Pancreas (tissue), 10 donors: ENCODE data around the gene LIF. TPM values are rescaled to one million over a fixed set of nuclear protein-coding genes. Genes with fewer than 3 reads are reported as not detected.
"Not testable (repeated sequence)": the region's sequence is repeated elsewhere in the genome, so short reads cannot be mapped to it uniquely, and the experiment has no call there.

Experiments
- ATAC-seq, 4 donors: fragments of 200-7000 bp; cut with Tn5 transposase; one replicate each; pipeline versions ENCODE4 v1.8.0 to v1.9.1; 2020; ENCODE audit warnings: mild to moderate bottlenecking in 4 of 4, moderate library complexity in 4 of 4
- DNase-seq, 6 donors: peaks; one replicate each; pipeline ENCODE4 v3.0.0-alpha.2; 2020
- FAIRE-seq: peaks from 2 replicates; lab custom pipeline; 2012; peaks lifted over from hg19 to GRCh38; lab: Jason Lieb, UNC
- H3K27ac ChIP-seq, 4 donors: fragments of 200-600 bp; sonication (generic); 1 replicate in 3 of 4; 2 replicates in 1 of 4; pipeline versions ENCODE4 v1.5.0 to v1.8.0; 2020
- H3K27me3 ChIP-seq, 4 donors: fragments of 200-600 bp; one replicate each; pipeline ENCODE4 v1.8.0; 2021
- H3K36me3 ChIP-seq, 3 donors: fragments of 200-600 bp; sonication (generic) in 1 of 3; one replicate each; pipeline versions ENCODE4 v1.5.0 to v1.8.0; 2020 to 2021
- H3K4me1 ChIP-seq, 3 donors: fragments of 200-600 bp; one replicate each; pipeline ENCODE4 v1.8.0; 2021
- H3K4me3 ChIP-seq, 4 donors: fragments of 200-600 bp; sonication (generic) in 2 of 4; one replicate each; pipeline versions ENCODE4 v1.5.0 to v1.8.0; 2020 to 2021
- H3K9me3 ChIP-seq, 4 donors: fragments of 200-600 bp; one replicate each; pipeline ENCODE4 v1.8.0; 2021
- WGBS, 2 donors: extraction: QIAGEN DNeasy Blood & Tissue Kit; methylation state at CpG; one replicate each; pipeline ENCODE4 v1.1.7; 2013; 5-methylcytosine and 5-hydroxymethylcytosine counted together
- intact Hi-C, 3 donors: fragments of 100-400 bp; cut with DNase I; formaldehyde crosslinking; loops; one replicate each; pipeline versions ENCODE4 v1.11.1 to v1.14.2; 2022
- polyA plus RNA-seq, 2 donors: library from polyadenylated mRNA; stranded (reverse); fragments of 200-250 nt; gene quantifications; one replicate each; pipeline ENCODE4 v1.2.3, GENCODE V29; 2013
- total RNA-seq, 6 donors: library from RNA; stranded (reverse); fragmentation: NEBNext Ultra II Directional in 4 of 6; extraction: Animal tissue kit (Norgen Biotek cat#: 25700) in 4 of 6; gene quantifications; one replicate each; pipeline versions ENCODE4 v1.2.1 to v1.2.4, GENCODE V29; 2021 to 2023
- TF ChIP-seq, protein P1 (sequence below), 4 donors: fragments of 200-600 bp; sonication (generic) in 3 of 4; IDR thresholded peaks; one replicate each; pipeline versions ENCODE4 v1.5.0 to v1.8.0; 2021; ENCODE audit warnings: antibody characterized with exemption in 4 of 4
- donor health status: healthy with polysubstance abuse.
- donor health status: DM: no; HTN: no; CAD: no; lungs with moderate emphysema.
- donor health status: DM: no; HTN: no; CAD: no.
- donor health status: control.
- donor health status: control.
- donor health status: Bipolar disorder and iron deficiency.
- donor health status: DM: yes; HTN: yes; CAD: no.
- donor health status: DM: no; HTN: no; CAD: no.
- donor health status: DM: no; HTN: no; CAD: no.
- donor health status: DM: yes; HTN: yes; CAD: no.

Gene LIF
- total and polyA plus RNA-seq, 8 donors, result 0.32 to 5.8 (median 2.3) TPM

DNA sequence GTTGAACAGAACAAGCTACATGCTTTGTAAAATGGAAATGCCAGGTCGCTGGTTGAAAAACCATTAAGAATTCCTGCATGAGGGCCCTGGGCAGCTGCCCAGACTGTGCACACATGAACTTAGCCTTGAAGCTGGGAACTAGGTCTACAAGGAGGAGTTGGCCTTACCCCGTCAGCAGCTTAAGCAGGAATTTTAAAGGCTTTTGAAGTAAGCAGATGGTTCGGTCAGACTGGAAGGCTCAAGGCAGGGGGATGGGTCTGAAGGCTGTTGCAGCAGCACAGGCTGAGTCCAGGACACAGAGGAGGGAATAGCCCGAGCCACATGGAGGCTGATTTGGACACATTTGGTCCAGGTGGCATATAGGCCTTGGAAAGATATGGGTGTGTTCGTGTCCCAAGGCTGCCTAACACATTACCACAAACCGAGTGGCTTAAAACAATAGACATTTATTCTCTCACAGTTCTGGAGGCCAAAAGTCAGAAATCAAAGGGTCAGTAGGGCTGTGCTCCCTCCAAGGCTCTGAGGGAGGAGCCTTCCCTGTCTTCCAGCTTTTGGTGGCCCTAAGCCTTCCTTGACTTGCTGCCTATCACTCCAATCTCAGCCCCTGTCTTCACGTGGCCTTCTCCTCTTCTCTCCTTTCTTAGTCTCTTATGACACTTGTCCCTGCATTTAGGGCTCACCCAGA, 11.6 kb downstream of the LIF start:
- H3K36me3 ChIP-seq, result no peaks in the 10 kb centered on the region
- no peaks in the 10 kb centered on the region for H3K9me3 ChIP-seq
- ATAC-seq (peak; percentile 72 to 88 (median 79)), FAIRE-seq (no peak), DNase-seq (peak in 2 of 6 donors; percentile 44 to 59)
- H3K27ac ChIP-seq, result peak overlapping the region in 2 of 4 donors; percentile 44 to 62
- H3K4me1 ChIP-seq, result peaks cover 7 to 9% (median 9%) of the 10 kb centered on the region in 3 donors
- H3K27me3 ChIP-seq, result no peaks in the 10 kb centered on the region
- intact Hi-C loops, result no loop called here
- WGBS, 2 donors, result 16 to 22% methylated on average over 7 of the region's 7 CpGs
- H3K4me3 ChIP-seq, result no peak overlapping the region
- TF ChIP-seq, protein P1, sequence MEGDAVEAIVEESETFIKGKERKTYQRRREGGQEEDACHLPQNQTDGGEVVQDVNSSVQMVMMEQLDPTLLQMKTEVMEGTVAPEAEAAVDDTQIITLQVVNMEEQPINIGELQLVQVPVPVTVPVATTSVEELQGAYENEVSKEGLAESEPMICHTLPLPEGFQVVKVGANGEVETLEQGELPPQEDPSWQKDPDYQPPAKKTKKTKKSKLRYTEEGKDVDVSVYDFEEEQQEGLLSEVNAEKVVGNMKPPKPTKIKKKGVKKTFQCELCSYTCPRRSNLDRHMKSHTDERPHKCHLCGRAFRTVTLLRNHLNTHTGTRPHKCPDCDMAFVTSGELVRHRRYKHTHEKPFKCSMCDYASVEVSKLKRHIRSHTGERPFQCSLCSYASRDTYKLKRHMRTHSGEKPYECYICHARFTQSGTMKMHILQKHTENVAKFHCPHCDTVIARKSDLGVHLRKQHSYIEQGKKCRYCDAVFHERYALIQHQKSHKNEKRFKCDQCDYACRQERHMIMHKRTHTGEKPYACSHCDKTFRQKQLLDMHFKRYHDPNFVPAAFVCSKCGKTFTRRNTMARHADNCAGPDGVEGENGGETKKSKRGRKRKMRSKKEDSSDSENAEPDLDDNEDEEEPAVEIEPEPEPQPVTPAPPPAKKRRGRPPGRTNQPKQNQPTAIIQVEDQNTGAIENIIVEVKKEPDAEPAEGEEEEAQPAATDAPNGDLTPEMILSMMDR (IDR thresholded peaks at IDR 0.05), result no peak

DNA sequence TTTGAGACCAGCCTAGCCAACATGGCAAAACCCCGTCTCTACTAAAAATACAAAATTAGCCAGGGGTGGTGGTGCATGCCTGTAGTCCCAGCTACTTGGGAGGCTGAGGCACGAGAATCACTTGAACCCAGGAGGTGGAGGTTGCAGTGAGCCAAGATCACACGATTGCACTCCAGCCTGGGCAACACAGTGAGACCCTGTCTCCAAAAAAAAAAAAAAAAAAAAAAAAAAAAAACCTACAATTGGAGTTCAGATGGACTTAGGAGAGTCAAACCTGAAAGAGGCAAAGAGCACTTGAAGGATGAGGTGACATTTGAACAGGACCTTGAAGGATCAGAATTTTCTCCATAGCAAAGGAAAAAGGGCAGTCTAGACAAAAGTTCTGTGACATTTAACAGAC, 12.2 kb downstream of the LIF start:
- FAIRE-seq, DNase-seq, H3K4me3 ChIP-seq, intact Hi-C loops, H3K9me3 ChIP-seq, H3K36me3 ChIP-seq, H3K27me3 ChIP-seq, H3K4me1 ChIP-seq, ATAC-seq: not testable (repeated sequence)
- WGBS, 2 donors, result 90 to 97% methylated on average over 3 of the region's 3 CpGs
- H3K27ac ChIP-seq, result peak overlapping the region in 1 of 4 donors; percentile 62

DNA sequence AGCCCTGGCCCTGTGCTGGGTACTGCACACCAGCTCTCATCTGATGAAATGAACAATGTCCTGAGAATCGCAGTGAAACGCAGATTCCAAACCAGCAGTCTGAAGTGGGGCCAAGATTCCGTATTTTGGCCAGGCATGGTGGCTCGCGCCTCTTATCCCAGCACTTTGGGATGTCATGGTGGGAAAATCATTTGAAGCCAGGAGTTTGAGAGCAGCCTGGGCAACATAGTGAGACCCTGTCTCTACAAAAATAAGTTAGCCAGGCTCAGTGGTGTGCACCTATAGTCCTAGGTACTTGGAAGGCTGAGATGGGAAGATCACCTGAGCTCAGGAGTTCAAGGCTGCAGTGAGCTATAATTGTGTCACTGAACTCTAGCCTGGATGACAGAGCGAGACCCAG, 13.0 kb downstream of the LIF start:
- H3K4me1 ChIP-seq, result peaks cover 7 to 9% (median 9%) of the 10 kb centered on the region in 3 donors
- no peak overlapping the region for H3K4me3 ChIP-seq
- 96% methylated on average over 6 of the region's 6 CpGs for WGBS, 2 donors
- TF ChIP-seq, protein P1 (IDR thresholded peaks at IDR 0.05), result no peak
- H3K27me3 ChIP-seq, result no peaks in the 10 kb centered on the region
- no peak overlapping the region for H3K27ac ChIP-seq
- no peak for DNase-seq
- no peak for ATAC-seq
- intact Hi-C loops, result no loop called here
- no peak for FAIRE-seq
- H3K36me3 ChIP-seq, result no peaks in the 10 kb centered on the region
- no peaks in the 10 kb centered on the region for H3K9me3 ChIP-seq

DNA sequence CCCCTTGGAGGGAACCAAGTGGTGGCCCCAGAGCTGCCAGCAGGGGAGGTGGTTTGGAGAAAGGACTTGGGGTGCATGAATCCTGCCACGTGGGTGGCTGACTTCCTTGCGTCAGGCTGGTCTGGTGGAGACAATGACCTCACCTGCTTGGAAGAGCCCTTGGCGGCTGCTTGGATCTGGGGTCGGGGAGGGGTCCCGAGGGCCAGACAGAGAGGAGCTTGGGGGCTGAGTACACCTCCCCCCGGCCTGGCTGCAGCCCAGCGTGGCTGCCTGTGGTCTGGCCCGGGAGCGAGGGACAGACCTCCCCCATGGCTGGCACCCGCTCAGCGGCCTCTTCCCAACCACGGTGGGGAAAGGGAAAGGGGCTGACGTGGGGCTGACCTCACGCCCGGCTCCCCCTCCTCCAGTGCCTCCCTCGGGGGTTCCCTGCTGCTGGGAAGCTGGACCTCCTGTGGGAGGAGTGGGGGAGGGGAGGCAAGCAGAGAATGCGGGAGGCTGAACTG, 13.8 kb downstream of the LIF start:
- H3K27ac ChIP-seq, result no peak overlapping the region
- no peaks in the 10 kb centered on the region for H3K27me3 ChIP-seq
- H3K9me3 ChIP-seq, result no peaks in the 10 kb centered on the region
- DNase-seq (no peak), ATAC-seq (no peak), FAIRE-seq (no peak)
- TF ChIP-seq, protein P1 (IDR thresholded peaks at IDR 0.05), result no peak
- no peaks in the 10 kb centered on the region for H3K36me3 ChIP-seq
- H3K4me1 ChIP-seq, result peaks cover 7 to 9% (median 9%) of the 10 kb centered on the region in 3 donors
- WGBS, 2 donors, result 36 to 42% methylated on average over 11 to 17 of the region's 17 CpGs
- H3K4me3 ChIP-seq, result no peak overlapping the region
- intact Hi-C loops, result no loop called here

DNA sequence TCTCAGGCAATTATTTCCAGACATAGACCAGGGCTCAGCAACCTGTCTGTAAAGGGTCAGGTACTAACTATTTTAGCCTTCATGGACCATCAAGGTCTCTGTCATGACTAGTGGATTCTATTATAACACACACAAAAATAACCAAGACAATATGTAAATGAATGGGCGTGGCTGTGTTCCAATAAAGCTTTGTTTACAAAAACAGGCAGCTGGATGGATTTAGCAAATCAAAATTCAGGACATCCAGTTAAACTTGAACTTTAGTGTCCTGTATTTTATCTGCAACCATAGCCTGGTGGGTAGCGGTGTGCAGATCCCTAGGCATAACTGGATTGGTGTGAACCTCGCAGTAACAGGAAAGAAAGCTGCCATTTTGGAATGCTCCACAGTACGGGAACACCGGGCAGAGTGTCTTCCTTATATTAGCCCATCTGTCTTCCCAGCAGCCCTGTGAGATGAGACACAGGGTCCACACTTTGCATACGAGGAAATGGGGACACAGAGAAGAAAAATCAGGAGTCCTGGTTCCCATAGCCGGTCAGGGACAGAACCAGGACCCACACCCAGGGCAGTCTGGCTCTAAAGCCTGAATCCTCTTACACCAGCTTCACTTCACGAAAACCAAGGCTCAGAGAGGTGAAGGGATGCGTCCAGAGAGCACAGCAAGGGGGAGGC, 15.6 kb downstream of the LIF start:
- Histone ChIP-seq H3K27me3 (no peaks in the 10 kb centered on the region), H3K4me1 (peaks cover 7 to 9% (median 9%) of the 10 kb centered on the region in 3 donors), H3K9me3 (no peaks in the 10 kb centered on the region), H3K36me3 (no peaks in the 10 kb centered on the region), H3K27ac (no peak overlapping the region), H3K4me3 (no peak overlapping the region)
- no peak for ATAC-seq
- intact Hi-C loops, result no loop called here
- no peak for DNase-seq
- WGBS, 2 donors, result 88 to 89% methylated on average over 9 of the region's 9 CpGs
- no peak for FAIRE-seq
- TF ChIP-seq, protein P1 (IDR thresholded peaks at IDR 0.05), result no peak
